Activated effector memory CD4-positive, alpha-beta T cell treated with Interleukin-2 at 50 U/mL for 16 hours (primary cell): ENCODE measurements around the gene SALL3.
"Not testable (repeated sequence)": the region's sequence is repeated elsewhere in the genome, so short reads cannot be mapped to it uniquely, and the experiment has no call there.

Experiments used
- DNase-seq: peaks from one replicate; pipeline ENCODE4 v3.0.0-alpha.2; 2020

SALL3 gene

GRCh38 chr18:78979730-78980278, at the start of gene SALL3:
Gene SALL3 (plus strand): TSS chr18:78979818. CDS start chr18:78980275, 457 bp downstream.
- no peak for DNase-seq

- DNase-seq, result no peak
Observed at GRCh38 chr18:78932281-78932680, 47.3 kb upstream of the SALL3 start.

- DNase-seq, result no peak
Observed at GRCh38 chr18:78934003-78934402, 45.6 kb upstream of the SALL3 start.

- DNase-seq, result no peak
Observed at GRCh38 chr18:78934551-78935225, 44.9 kb upstream of the SALL3 start.

- DNase-seq, result no peak
Observed at GRCh38 chr18:78935406-78935805, 44.2 kb upstream of the SALL3 start.

GRCh38 chr18:78936251-78937005, 43.2 kb upstream of the SALL3 start:
- DNase-seq, result no peak

GRCh38 chr18:78937166-78937565, 42.5 kb upstream of the SALL3 start:
- DNase-seq, result no peak

GRCh38 chr18:78939105-78939504, 40.5 kb upstream of the SALL3 start:
- no peak for DNase-seq

- DNase-seq, result no peak
Observed at GRCh38 chr18:78939734-78940494, 39.7 kb upstream of the SALL3 start.

- not testable (repeated sequence) for DNase-seq
Observed at GRCh38 chr18:78942236-78942635, 37.4 kb upstream of the SALL3 start.

- DNase-seq, result no peak
Observed at GRCh38 chr18:78945628-78946027, 34.0 kb upstream of the SALL3 start.

GRCh38 chr18:78947291-78947690, 32.3 kb upstream of the SALL3 start:
- no peak for DNase-seq

GRCh38 chr18:78948221-78948620, 31.4 kb upstream of the SALL3 start:
- DNase-seq, result no peak

- DNase-seq, result no peak
Observed at GRCh38 chr18:78948707-78949106, 30.9 kb upstream of the SALL3 start.

GRCh38 chr18:78949216-78949615, 30.4 kb upstream of the SALL3 start:
- DNase-seq, result no peak

- no peak for DNase-seq
Observed at GRCh38 chr18:78950386-78950785, 29.2 kb upstream of the SALL3 start.

- DNase-seq, result no peak
Observed at GRCh38 chr18:78953566-78953965, 26.1 kb upstream of the SALL3 start.

GRCh38 chr18:78955051-78955450, 24.6 kb upstream of the SALL3 start:
- DNase-seq, result no peak

- DNase-seq, result no peak
Observed at GRCh38 chr18:78957140-78957539, 22.5 kb upstream of the SALL3 start.

GRCh38 chr18:78960709-78961108, 18.9 kb upstream of the SALL3 start:
- DNase-seq, result no peak

GRCh38 chr18:78962098-78962497, 17.5 kb upstream of the SALL3 start:
- DNase-seq, result no peak

GRCh38 chr18:78964727-78965126, 14.9 kb upstream of the SALL3 start:
- DNase-seq, result not testable (repeated sequence)

GRCh38 chr18:78965260-78965659, 14.4 kb upstream of the SALL3 start:
- no peak for DNase-seq
